ENCODE measurements around the gene ATP13A1. TPM values are rescaled to one million over a fixed set of nuclear protein-coding genes. Genes with fewer than 3 reads are reported as not detected.

Gene ATP13A1
- total RNA-seq, 1 experiment from 2014 or later: 29.9 TPM

- no peak for DNase-seq (ENCODE audit: extremely low read depth, low read depth)
These were observed 18.1 kb downstream of the ATP13A1 start for GRCh38 chr19:19645233-19645870.

GRCh38 chr19:19644054-19644388 lies 19.5 kb downstream of the ATP13A1 start:
- no peak for DNase-seq (ENCODE audit: extremely low read depth, low read depth)

- DNase-seq (ENCODE audit: extremely low read depth, low read depth): peak; percentile 43
These were observed 20.1 kb downstream of the ATP13A1 start, which contains the start of gene GMIP for GRCh38 chr19:19643158-19644053. Gene GMIP (minus strand): TSS chr19:19643657. CDS start chr19:19643529, 128 bp downstream.

GRCh38 chr19:19642506-19643157 lies 20.8 kb downstream of the ATP13A1 start:
- DNase-seq (ENCODE audit: extremely low read depth, low read depth): no peak

GRCh38 chr19:19637523-19638251 lies 25.8 kb downstream of the ATP13A1 start:
- DNase-seq (ENCODE audit: extremely low read depth, low read depth): no peak

- DNase-seq (ENCODE audit: extremely low read depth, low read depth): no peak
These were observed 26.3 kb downstream of the ATP13A1 start for GRCh38 chr19:19637186-19637522.

- DNase-seq (ENCODE audit: extremely low read depth, low read depth): no peak
These were observed 26.8 kb downstream of the ATP13A1 start for GRCh38 chr19:19636573-19637185.

- DNase-seq (ENCODE audit: extremely low read depth, low read depth): no peak
These were observed 28.2 kb downstream of the ATP13A1 start for GRCh38 chr19:19635313-19635702.

- DNase-seq (ENCODE audit: extremely low read depth, low read depth): no peak
These were observed 28.8 kb downstream of the ATP13A1 start for GRCh38 chr19:19634516-19635312.

GRCh38 chr19:19633711-19634515 lies 29.6 kb downstream of the ATP13A1 start:
- no peak for DNase-seq (ENCODE audit: extremely low read depth, low read depth)

GRCh38 chr19:19632661-19633060 lies 30.8 kb downstream of the ATP13A1 start:
- DNase-seq (ENCODE audit: extremely low read depth, low read depth): no peak

GRCh38 chr19:19631346-19631745 lies 32.1 kb downstream of the ATP13A1 start:
- no peak for DNase-seq (ENCODE audit: extremely low read depth, low read depth)

GRCh38 chr19:19630426-19630825 lies 33.0 kb downstream of the ATP13A1 start:
- no peak for DNase-seq (ENCODE audit: extremely low read depth, low read depth)

- no peak for DNase-seq (ENCODE audit: extremely low read depth, low read depth)
These were observed 33.4 kb downstream of the ATP13A1 start for GRCh38 chr19:19630062-19630414.

GRCh38 chr19:19628501-19629134 lies 34.9 kb downstream of the ATP13A1 start:
- DNase-seq (ENCODE audit: extremely low read depth, low read depth): peak; percentile 50

- DNase-seq (ENCODE audit: extremely low read depth, low read depth): no peak
These were observed 35.6 kb downstream of the ATP13A1 start, which contains the start of gene LPAR2 for GRCh38 chr19:19627621-19628500. Gene LPAR2 (minus strand): TSS chr19:19628220. CDS start chr19:19627275, 945 bp downstream.
